Activated B cell treated with CpG ODN at 0.5 μM for 24 hours (primary cell): ENCODE measurements around the gene VMA21. TPM values are rescaled to one million over a fixed set of nuclear protein-coding genes. Genes with fewer than 3 reads are reported as not detected.
A peak's percentile ranks its signal among the peaks of the same experiment; 100 is the strongest.

Source experiments
- ATAC-seq: fragments of 200-7000 bp; cut with Tn5 transposase; one replicate; pipeline ENCODE4 v1.10.0; 2021; ENCODE audit warnings: low read depth, mild to moderate bottlenecking, moderate library complexity
- CTCF ChIA-PET: fragments of 350-600 bp; sonication (Branson Sonifier 250); formaldehyde crosslinking; loops from one replicate; lab custom pipeline; 2021; ENCODE audit warnings: antibody characterized with exemption; lab: Charles Lee
- POLR2A ChIA-PET: fragments of 350-600 bp; sonication (Branson Sonifier 250); formaldehyde crosslinking; loops from one replicate; lab custom pipeline; 2021; ENCODE audit warnings: antibody characterized with exemption; lab: Charles Lee
- DNase-seq: peaks from one replicate; pipeline ENCODE4 v3.0.0; 2022
- H3K27ac Mint-ChIP-seq: one replicate; pipeline ENCODE4 v1.8.0; 2020; ENCODE audit warnings: mixed read lengths
- H3K27me3 Mint-ChIP-seq: one replicate; pipeline ENCODE4 v1.8.0; 2021; ENCODE audit warnings: mixed read lengths
- H3K36me3 Mint-ChIP-seq: one replicate; pipeline ENCODE4 v1.8.0; 2021; ENCODE audit warnings: low read depth, mixed read lengths
- H3K4me1 Mint-ChIP-seq: one replicate; pipeline ENCODE4 v1.8.0; 2021; ENCODE audit warnings: mixed read lengths
- H3K4me3 Mint-ChIP-seq: one replicate; pipeline ENCODE4 v1.8.0; 2020; ENCODE audit warnings: mild to moderate bottlenecking, mixed read lengths
- H3K9me3 Mint-ChIP-seq: one replicate; pipeline ENCODE4 v1.8.0; 2020; ENCODE audit warnings: mixed read lengths
- intact Hi-C: fragments of 100-400 bp; cut with micrococcal nuclease; formaldehyde crosslinking; loops from one replicate; pipeline ENCODE4 v1.15.1; 2024
- total RNA-seq: library from RNA; stranded (reverse); gene quantifications from 2 replicates; pipeline ENCODE4 v1.2.3, GENCODE V29; 2022
- TF ChIP-seq, protein P1 (sequence below): fragments of 200-600 bp; IDR thresholded peaks from one replicate; pipeline ENCODE4 v1.8.0; 2022; ENCODE audit warnings: antibody characterized with exemption, mild to moderate bottlenecking

Gene VMA21, protein sequence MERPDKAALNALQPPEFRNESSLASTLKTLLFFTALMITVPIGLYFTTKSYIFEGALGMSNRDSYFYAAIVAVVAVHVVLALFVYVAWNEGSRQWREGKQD
- 26.1 and 26.5 TPM in 2 replicates for total RNA-seq

DNA sequence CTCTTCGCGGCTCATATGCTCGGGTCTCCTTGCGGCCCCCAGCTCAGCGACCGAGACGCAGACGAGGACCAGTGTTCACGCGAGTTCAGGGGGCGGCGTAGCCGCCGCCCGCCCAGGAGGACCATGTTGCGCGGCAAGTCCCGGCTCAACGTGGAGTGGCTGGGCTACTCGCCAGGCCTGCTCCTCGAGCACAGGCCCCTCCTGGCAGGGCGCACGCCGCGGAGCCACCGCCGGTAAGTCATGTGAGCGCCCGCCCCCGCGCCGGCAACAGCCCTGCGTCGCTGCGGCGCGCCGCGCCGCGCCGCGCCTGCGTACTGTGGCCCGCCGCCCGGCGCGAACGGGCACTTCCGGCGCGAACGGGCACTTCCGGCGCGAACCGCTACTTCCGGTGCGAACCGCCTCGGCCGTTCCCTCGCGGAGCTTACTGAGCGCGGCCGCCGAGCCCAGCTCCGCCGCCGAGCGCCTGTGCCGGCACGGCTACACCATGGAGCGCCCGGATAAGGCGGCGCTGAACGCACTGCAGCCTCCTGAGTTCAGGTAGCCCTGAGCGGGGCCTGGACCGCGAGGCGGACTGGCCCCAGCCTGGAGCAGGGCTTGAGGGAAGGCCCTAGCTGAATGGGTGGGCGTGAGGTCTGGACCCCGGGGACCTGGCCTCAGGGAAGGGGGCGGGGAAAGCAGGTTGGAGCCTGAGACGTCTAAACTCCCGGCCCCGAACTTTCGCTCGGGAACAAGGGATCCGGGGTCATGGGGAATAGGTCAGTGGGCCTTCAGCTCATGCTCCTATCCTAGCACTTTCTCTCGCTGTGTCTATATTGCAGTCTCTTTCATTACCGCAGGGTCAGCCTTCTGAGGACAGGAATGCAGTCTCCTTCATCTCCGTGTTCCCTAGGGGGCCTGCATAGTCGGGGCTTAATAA is at the start of gene VMA21:
TSS of gene VMA21 (plus strand) at position 382 of the 916 bp plus-strand sequence. CDS start at position 485, 103 bp downstream.
- intact Hi-C loops: loop anchor here (2.0 to 5.0 kb wide), 7 partner anchors 414 to 1765 kb away; partner anchors contain the start of genes CD99L2, CETN2, EOLA2 and HMGB3

DNA sequence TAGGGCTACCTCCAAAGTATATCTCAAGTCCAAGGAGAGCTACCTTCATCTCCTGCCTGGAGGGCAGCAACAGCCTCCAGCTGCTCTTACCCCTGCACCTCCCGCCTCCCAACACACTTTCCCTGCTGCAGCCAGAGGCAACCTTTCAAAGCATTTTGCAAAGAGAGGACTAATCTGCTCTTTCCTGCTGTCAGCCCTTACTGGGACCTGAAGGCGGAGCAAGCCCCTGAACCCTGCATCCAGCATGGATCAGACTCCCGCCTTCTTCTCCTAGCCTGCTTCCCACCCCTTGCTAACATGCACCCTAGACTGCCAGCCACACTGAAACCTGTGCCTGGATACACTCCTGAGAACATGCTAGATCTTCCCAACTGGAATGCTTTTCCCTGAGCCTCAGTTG is 37.7 kb upstream of the VMA21 start:
- H3K4me3 Mint-ChIP-seq: no peak overlapping the region
- peaks cover 3% of the 10 kb centered on the region for H3K4me1 Mint-ChIP-seq
- no peaks in the 10 kb centered on the region for H3K9me3 Mint-ChIP-seq
- H3K27ac Mint-ChIP-seq: no peak overlapping the region
- POLR2A ChIA-PET: no interaction called here
- peaks cover 9% of the 10 kb centered on the region for H3K27me3 Mint-ChIP-seq
- intact Hi-C loops: no loop called here
- CTCF ChIA-PET: no interaction called here
- DNase-seq: no peak
- TF ChIP-seq, protein P1, sequence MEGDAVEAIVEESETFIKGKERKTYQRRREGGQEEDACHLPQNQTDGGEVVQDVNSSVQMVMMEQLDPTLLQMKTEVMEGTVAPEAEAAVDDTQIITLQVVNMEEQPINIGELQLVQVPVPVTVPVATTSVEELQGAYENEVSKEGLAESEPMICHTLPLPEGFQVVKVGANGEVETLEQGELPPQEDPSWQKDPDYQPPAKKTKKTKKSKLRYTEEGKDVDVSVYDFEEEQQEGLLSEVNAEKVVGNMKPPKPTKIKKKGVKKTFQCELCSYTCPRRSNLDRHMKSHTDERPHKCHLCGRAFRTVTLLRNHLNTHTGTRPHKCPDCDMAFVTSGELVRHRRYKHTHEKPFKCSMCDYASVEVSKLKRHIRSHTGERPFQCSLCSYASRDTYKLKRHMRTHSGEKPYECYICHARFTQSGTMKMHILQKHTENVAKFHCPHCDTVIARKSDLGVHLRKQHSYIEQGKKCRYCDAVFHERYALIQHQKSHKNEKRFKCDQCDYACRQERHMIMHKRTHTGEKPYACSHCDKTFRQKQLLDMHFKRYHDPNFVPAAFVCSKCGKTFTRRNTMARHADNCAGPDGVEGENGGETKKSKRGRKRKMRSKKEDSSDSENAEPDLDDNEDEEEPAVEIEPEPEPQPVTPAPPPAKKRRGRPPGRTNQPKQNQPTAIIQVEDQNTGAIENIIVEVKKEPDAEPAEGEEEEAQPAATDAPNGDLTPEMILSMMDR: no peak
- no peak for ATAC-seq
- no peaks in the 10 kb centered on the region for H3K36me3 Mint-ChIP-seq

More for the DNA sequence above, at the start of gene VMA21:
- Mint-ChIP-seq H3K27ac (peak within 1 kb of the TSS; percentile 95), H3K4me3 (peak within 1 kb of the TSS; percentile 87), H3K4me1 (peaks cover 43% of the 10 kb centered on the region), H3K9me3 (no peaks in the 10 kb centered on the region), H3K27me3 (no peaks in the 10 kb centered on the region), H3K36me3 (peaks cover 5% of the 10 kb centered on the region)
- DNase-seq: peak; percentile 79
- ChIA-PET POLR2A (interaction anchor here (0.7 to 1.7 kb wide), 4 partner anchors 12 to 1856 kb away, joined by 3 to 7 read pairs (median 5); partner anchors contain the start of genes CETN2, EOLA1 and NSDHL), CTCF (no interaction called here)
- peak; percentile 87 for ATAC-seq
- TF ChIP-seq, protein P1: no peak

DNA sequence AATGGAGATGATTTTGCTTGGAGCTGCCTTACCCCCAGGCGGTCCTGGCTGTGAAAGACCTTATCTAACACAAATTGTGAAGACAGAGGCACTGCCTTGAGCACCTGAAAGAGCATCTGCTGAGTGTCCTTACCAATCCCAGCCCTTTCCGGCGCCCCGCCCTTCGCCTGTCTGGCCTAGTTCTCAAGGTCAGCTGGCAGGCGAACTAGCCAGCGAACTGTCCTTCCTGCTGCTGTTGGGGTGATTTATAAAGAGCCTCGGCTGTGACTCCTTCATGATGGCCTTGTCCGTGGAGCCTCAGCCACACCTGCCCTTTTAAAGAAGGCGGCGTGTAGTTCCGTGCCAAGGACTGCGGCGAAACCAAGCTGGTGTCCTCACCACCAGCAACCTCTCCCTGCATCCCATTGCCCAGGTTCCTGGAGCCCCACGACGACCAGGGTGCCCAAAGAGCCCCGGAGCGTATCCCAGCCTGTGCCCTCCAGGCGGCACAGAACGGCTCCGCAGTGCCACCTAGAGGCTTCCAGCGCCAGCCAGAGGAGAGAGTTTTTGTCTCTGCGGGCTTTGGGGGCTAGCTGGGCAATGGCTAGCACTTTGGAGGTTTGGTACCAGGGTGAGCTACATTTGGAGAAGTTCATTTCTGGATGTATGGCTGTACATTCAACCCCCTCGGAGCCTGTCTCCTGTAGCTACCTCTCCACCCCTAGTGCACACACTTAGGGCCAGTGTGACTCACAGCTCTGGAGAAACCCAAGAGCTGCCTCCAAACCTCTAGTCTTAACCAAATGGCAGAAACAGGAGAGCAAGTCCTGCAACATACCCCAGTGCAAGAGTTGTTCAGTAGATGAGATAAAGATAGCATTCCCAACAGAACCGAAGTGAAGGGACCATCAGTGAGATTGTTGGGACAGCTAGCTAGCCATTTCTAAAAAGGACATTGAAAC is 36.8 kb upstream of the VMA21 start:
- CTCF ChIA-PET: interaction anchor here (0.6 kb wide), 1 partner anchor 809 kb away, joined by 3 read pairs; no protein-coding TSS in a partner anchor
- Mint-ChIP-seq H3K36me3 (no peaks in the 10 kb centered on the region), H3K27ac (no peak overlapping the region), H3K9me3 (no peaks in the 10 kb centered on the region), H3K4me1 (peaks cover 3% of the 10 kb centered on the region), H3K4me3 (no peak overlapping the region), H3K27me3 (peaks cover 9% of the 10 kb centered on the region)
- intact Hi-C loops: loop anchor here (5.0 kb wide), 1 partner anchor 208 kb away; no protein-coding TSS in a partner anchor
- ATAC-seq (no peak), DNase-seq (peak; percentile 14)
- TF ChIP-seq, protein P1: no peak
- POLR2A ChIA-PET: no interaction called here

DNA sequence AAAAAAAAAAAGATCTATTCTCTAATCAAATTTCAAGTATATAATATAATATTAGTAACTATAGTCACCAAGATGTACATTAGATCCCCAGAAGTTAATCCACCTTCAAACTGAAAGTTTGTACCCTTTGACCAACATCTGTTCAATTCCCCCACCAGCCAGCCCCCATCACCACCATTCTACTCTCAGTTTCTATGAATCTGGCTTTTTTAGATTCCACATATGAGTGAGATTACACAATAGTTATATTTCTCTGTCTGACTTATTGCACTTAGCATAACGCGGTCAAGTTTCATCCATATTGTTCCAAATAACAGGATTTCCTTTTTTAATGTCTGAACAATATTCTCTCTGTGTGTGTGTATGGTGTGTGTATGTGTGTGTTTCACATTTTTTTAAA is 33.7 kb upstream of the VMA21 start:
- H3K27me3 Mint-ChIP-seq: peaks cover 10% of the 10 kb centered on the region
- H3K4me3 Mint-ChIP-seq: no peak overlapping the region
- POLR2A ChIA-PET: no interaction called here
- no peak overlapping the region for H3K27ac Mint-ChIP-seq
- TF ChIP-seq, protein P1: no peak
- peaks cover 3% of the 10 kb centered on the region for H3K4me1 Mint-ChIP-seq
- no peak for DNase-seq
- no peak for ATAC-seq
- CTCF ChIA-PET: no interaction called here
- intact Hi-C loops: loop anchor here (5.0 kb wide), 1 partner anchor 211 kb away; no protein-coding TSS in a partner anchor
- no peaks in the 10 kb centered on the region for H3K9me3 Mint-ChIP-seq
- no peaks in the 10 kb centered on the region for H3K36me3 Mint-ChIP-seq
